CD14-positive monocyte (primary cell): ENCODE measurements around the gene USP24. TPM values are rescaled to one million over a fixed set of nuclear protein-coding genes. Genes with fewer than 3 reads are reported as not detected.

Source experiments
- DNase-seq, 3 donors: peaks; one replicate each; pipeline ENCODE4 v3.0.0-alpha.2; 2011 to 2022
- H2AFZ ChIP-seq: 2 replicates; pipeline ENCODE4 v1.6.0; 2012; ENCODE audit warnings: mild to moderate bottlenecking, low read depth, low read length, inconsistent platforms; ENCODE audit not compliant: insufficient read depth, poor library complexity, severe bottlenecking
- H3K27ac ChIP-seq, 2 donors: 1 replicate in 1 of 2; 2 replicates in 1 of 2; pipeline ENCODE4 v1.5.1; 2012 to 2013; ENCODE audit warnings: low read length in 2 of 2, control low read depth in 1 of 2, inconsistent platforms in 1 of 2, low read depth in 1 of 2, mild to moderate bottlenecking in 1 of 2
- H3K27me3 ChIP-seq, 2 donors: one replicate each; pipeline versions ENCODE4 v1.6.0 to v1.6.1; 2011 to 2013; ENCODE audit warnings: low read length in 2 of 2; ENCODE audit not compliant: control insufficient read depth in 2 of 2, insufficient read depth in 2 of 2
- H3K36me3 ChIP-seq, 2 donors: replicated peaks in 1 of 2; 1 replicate in 1 of 2; 2 replicates in 1 of 2; pipeline versions ENCODE4 v1.5.1 to v1.6.1; 2012 to 2013; ENCODE audit warnings: low read length in 2 of 2, control low read depth in 1 of 2, inconsistent platforms in 1 of 2, mild to moderate bottlenecking in 1 of 2; ENCODE audit not compliant: insufficient read depth in 2 of 2, control insufficient read depth in 1 of 2
- H3K4me1 ChIP-seq, 2 donors: 1 replicate in 1 of 2; 2 replicates in 1 of 2; pipeline versions ENCODE4 v1.5.1 to v1.6.1; 2012 to 2013; ENCODE audit warnings: low read length in 2 of 2, control low read depth in 1 of 2, inconsistent platforms in 1 of 2, mild to moderate bottlenecking in 1 of 2, moderate library complexity in 1 of 2; ENCODE audit not compliant: insufficient read depth in 2 of 2, control insufficient read depth in 1 of 2
- H3K4me2 ChIP-seq: replicated peaks from 2 replicates; pipeline ENCODE3; 2012; ENCODE audit warnings: low read length, moderate library complexity, mild to moderate bottlenecking; ENCODE audit not compliant: poor library complexity, severe bottlenecking; ENCODE audit errors: extremely low read depth
- H3K4me3 ChIP-seq, 3 experiments: fragments of 200-600 bp in 1 of 3; sonication (generic) in 1 of 3; replicated peaks in 1 of 3; 1 replicate in 2 of 3; 2 replicates in 1 of 3; pipeline ENCODE4 v1.5.1; 2011 to 2013; ENCODE audit warnings: low read length in 3 of 3, mild to moderate bottlenecking in 3 of 3, control low read depth in 2 of 3, low read depth in 2 of 3, inconsistent platforms in 1 of 3, moderate library complexity in 1 of 3
- H3K79me2 ChIP-seq: 2 replicates; pipeline ENCODE4 v1.6.0; 2012; ENCODE audit warnings: mild to moderate bottlenecking, control low read depth, inconsistent platforms, low read length, moderate library complexity; ENCODE audit not compliant: insufficient read depth
- H3K9ac ChIP-seq: 2 replicates; pipeline ENCODE4 v1.6.0; 2017; ENCODE audit warnings: low read length, mild to moderate bottlenecking; ENCODE audit not compliant: insufficient read depth, poor library complexity, severe bottlenecking
- H3K9me3 ChIP-seq, 2 donors: replicated peaks in 1 of 2; 1 replicate in 1 of 2; 2 replicates in 1 of 2; pipeline versions ENCODE4 v1.5.1 to v1.6.1; 2012 to 2013; ENCODE audit warnings: low read length in 2 of 2, control low read depth in 1 of 2; ENCODE audit not compliant: control insufficient read depth in 1 of 2, insufficient read depth in 1 of 2
- H4K20me1 ChIP-seq: 2 replicates; pipeline ENCODE4 v1.6.0; 2012; ENCODE audit warnings: mild to moderate bottlenecking, low read length, control low read depth, moderate library complexity; ENCODE audit not compliant: insufficient read depth
- H3K27ac Mint-ChIP-seq, 7 donors: one replicate each; pipeline ENCODE4 v1.8.0; 2020; ENCODE audit warnings: mild to moderate bottlenecking in 7 of 7, mixed read lengths in 7 of 7, moderate library complexity in 6 of 7, inconsistent platforms in 2 of 7
- H3K27me3 Mint-ChIP-seq, 3 donors: one replicate each; pipeline ENCODE4 v1.8.0; 2021 to 2022; ENCODE audit warnings: low read depth in 3 of 3, mild to moderate bottlenecking in 3 of 3, mixed read lengths in 3 of 3, moderate library complexity in 3 of 3, inconsistent platforms in 1 of 3
- H3K36me3 Mint-ChIP-seq, 2 donors: one replicate each; pipeline ENCODE4 v1.8.0; 2020; ENCODE audit warnings: mixed read lengths in 2 of 2, inconsistent platforms in 1 of 2, mild to moderate bottlenecking in 1 of 2
- H3K4me1 Mint-ChIP-seq: one replicate; pipeline ENCODE4 v1.8.0; 2020; ENCODE audit warnings: mild to moderate bottlenecking, mixed read lengths
- H3K4me3 Mint-ChIP-seq, 2 donors: one replicate each; pipeline ENCODE4 v1.8.0; 2020; ENCODE audit warnings: mild to moderate bottlenecking in 2 of 2, mixed read lengths in 2 of 2, moderate library complexity in 1 of 2
- H3K9me3 Mint-ChIP-seq, 7 donors: one replicate each; pipeline ENCODE4 v1.8.0; 2020 to 2022; ENCODE audit warnings: mixed read lengths in 7 of 7, mild to moderate bottlenecking in 6 of 7, moderate library complexity in 6 of 7, inconsistent platforms in 2 of 7
- WGBS: methylation state at CpG from one replicate; pipeline ENCODE4 v1.1.5; 2013; ENCODE audit warnings: missing lambda C conversion rate; ENCODE audit not compliant: insufficient coverage; 5-methylcytosine and 5-hydroxymethylcytosine counted together
- intact Hi-C, 2 donors: fragments of 100-400 bp; cut with micrococcal nuclease; formaldehyde crosslinking; loops; one replicate each; pipeline versions ENCODE4 v1.15.0 to v1.15.1; 2023
- polyA plus RNA-seq, 3 donors: library from polyadenylated mRNA; depleted of rRNA in 1 of 3; unstranded in 2 of 3; stranded (reverse) in 1 of 3; fragments of 300-500 nt in 2 of 3; fragments of >200 nt in 1 of 3; fragmentation: Illumina TruSeq in 2 of 3; gene quantifications; 1 replicate in 2 of 3; 2 replicates in 1 of 3; pipeline ENCODE4 v1.2.3, GENCODE V29; 2012 to 2021
- TF ChIP-seq, protein P1 (sequence below): fragments of 200-600 bp; IDR thresholded peaks from one replicate; pipeline ENCODE4 v1.8.0; 2022; ENCODE audit warnings: antibody characterized with exemption, mild to moderate bottlenecking

The USP24 gene
- polyA plus RNA-seq, 3 donors, result 1.1 to 14.2 (median 2.1) TPM

DNA sequence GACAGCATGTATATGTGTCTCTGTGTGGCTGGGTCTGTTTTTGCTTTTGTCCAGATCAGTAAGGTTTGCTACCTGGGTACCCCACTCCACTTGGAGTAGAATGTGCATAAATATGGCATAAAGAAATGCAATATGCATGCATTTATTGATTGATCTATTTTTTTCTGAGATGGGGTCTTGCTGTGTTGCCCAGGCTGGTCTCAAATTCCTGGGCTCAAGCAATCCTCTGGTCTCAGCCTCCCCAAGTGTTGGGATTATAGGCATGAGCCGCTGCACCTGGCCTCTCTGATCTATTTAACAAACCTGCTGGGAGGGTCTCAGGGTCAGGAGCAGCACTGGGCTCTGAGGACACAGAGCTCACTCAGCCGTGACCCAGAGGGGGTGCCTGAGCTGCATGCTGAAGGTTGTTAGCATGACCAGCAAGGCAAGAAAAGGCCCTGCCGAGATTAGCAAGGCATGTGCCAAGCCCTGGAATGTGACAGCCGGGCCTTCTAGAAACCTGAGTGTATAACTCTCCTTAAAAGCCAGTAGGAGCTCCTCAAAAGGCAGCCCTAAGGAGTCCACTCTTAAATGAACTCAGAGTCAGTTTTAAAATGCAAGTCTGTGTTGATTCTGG is 153.3 kb downstream of the USP24 start:
- WGBS, result 100% methylated on average over 3 of the region's 4 CpGs
- Mint-ChIP-seq H3K9me3 (no peaks in the 10 kb centered on the region), H3K4me1 (peaks cover 2% of the 10 kb centered on the region), H3K27ac (no peak overlapping the region), H3K36me3 (peaks cover 6 to 9% of the 10 kb centered on the region in 2 donors), H3K27me3 (peaks cover 2 to 6% (median 4%) of the 10 kb centered on the region in 3 donors), H3K4me3 (no peak overlapping the region)
- DNase-seq, result no peak
- intact Hi-C loops, result no loop called here
- no peak overlapping the region for H2AFZ ChIP-seq
- H3K4me2 ChIP-seq, result no peak overlapping the region
- H3K36me3 ChIP-seq, result peaks cover 4 to 5% of the 10 kb centered on the region in 2 donors
- H3K79me2 ChIP-seq, result no peaks in the 10 kb centered on the region
- H3K27ac ChIP-seq, result no peak overlapping the region
- no peak overlapping the region for H3K9ac ChIP-seq
- no peaks in the 10 kb centered on the region for H3K9me3 ChIP-seq
- H3K4me1 ChIP-seq, result no peaks in the 10 kb centered on the region
- H3K27me3 ChIP-seq, result no peaks in the 10 kb centered on the region
- H3K4me3 ChIP-seq, result no peak overlapping the region
- TF ChIP-seq, protein P1, sequence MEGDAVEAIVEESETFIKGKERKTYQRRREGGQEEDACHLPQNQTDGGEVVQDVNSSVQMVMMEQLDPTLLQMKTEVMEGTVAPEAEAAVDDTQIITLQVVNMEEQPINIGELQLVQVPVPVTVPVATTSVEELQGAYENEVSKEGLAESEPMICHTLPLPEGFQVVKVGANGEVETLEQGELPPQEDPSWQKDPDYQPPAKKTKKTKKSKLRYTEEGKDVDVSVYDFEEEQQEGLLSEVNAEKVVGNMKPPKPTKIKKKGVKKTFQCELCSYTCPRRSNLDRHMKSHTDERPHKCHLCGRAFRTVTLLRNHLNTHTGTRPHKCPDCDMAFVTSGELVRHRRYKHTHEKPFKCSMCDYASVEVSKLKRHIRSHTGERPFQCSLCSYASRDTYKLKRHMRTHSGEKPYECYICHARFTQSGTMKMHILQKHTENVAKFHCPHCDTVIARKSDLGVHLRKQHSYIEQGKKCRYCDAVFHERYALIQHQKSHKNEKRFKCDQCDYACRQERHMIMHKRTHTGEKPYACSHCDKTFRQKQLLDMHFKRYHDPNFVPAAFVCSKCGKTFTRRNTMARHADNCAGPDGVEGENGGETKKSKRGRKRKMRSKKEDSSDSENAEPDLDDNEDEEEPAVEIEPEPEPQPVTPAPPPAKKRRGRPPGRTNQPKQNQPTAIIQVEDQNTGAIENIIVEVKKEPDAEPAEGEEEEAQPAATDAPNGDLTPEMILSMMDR, result no peak
- no peaks in the 10 kb centered on the region for H4K20me1 ChIP-seq

DNA sequence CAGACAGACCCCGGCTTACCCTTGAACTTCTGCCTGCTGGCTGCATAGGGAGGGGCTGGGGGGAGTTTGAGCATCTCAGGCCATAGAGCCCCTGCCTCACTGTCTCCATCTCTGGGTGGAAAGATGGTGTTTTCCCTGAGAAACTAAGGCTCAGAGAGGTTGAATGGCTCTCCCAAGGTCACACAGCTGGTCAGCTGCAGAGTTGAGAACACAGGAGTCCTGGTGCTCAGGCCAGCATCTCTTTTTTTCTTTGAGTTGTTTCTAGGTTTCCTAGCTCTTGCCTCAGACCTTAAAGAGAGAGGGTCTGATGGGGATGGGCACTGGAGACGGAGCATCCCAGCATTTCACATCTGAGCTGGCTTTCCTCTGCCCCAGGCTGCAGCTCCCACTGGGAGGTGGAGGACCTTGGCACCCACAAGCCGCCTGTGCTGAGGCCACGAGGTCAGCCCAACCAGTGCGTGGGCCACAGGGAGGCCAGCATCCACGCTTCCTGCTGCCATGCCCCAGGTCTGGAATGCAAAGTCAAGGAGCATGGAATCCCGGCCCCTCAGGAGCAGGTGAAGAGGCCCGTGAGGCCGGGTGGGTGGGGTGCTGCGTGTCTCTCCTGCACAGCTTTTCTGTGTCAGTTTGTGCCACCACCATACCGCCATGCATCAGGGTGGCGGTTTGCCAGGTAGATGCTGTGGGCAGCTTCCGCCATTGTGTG is 154.0 kb downstream of the USP24 start:
- H3K4me3 ChIP-seq, result no peak overlapping the region
- intact Hi-C loops, result no loop called here
- peaks cover 0 to 3% of the 10 kb centered on the region in 2 donors for H3K36me3 Mint-ChIP-seq
- no peak overlapping the region for H2AFZ ChIP-seq
- H3K4me2 ChIP-seq, result no peak overlapping the region
- peaks cover 2 to 9% (median 4%) of the 10 kb centered on the region in 3 donors for H3K27me3 Mint-ChIP-seq
- WGBS, result 89% methylated on average over 13 of the region's 13 CpGs
- no peak overlapping the region for H3K9ac ChIP-seq
- DNase-seq, result no peak
- no peak overlapping the region for H3K4me3 Mint-ChIP-seq
- TF ChIP-seq, protein P1, result no peak
- no peaks in the 10 kb centered on the region for H3K79me2 ChIP-seq
- H3K4me1 ChIP-seq, result no peaks in the 10 kb centered on the region
- H3K27me3 ChIP-seq, result no peaks in the 10 kb centered on the region
- no peaks in the 10 kb centered on the region for H3K9me3 ChIP-seq
- H3K9me3 Mint-ChIP-seq, result peaks cover 0 to 3% (median 0%) of the 10 kb centered on the region in 7 donors
- H3K4me1 Mint-ChIP-seq, result peaks cover 3% of the 10 kb centered on the region
- H3K27ac ChIP-seq, result no peak overlapping the region
- H4K20me1 ChIP-seq, result no peaks in the 10 kb centered on the region
- no peaks in the 10 kb centered on the region for H3K36me3 ChIP-seq
- H3K27ac Mint-ChIP-seq, result no peak overlapping the region
